Effector CD8-positive, alpha-beta T cell (primary cell): ENCODE measurements around the gene SORL1.

Experiments
- DNase-seq: peaks from one replicate; lab custom pipeline; 2025; lab: John Stamatoyannopoulos, UW

Gene SORL1

GRCh38 chr11:121587182-121587581, 135.1 kb downstream of the SORL1 start:
- no peak for DNase-seq

GRCh38 chr11:121588747-121589146, 136.6 kb downstream of the SORL1 start:
- no peak for DNase-seq

GRCh38 chr11:121589946-121590537, 137.9 kb downstream of the SORL1 start:
- no peak for DNase-seq

DNA sequence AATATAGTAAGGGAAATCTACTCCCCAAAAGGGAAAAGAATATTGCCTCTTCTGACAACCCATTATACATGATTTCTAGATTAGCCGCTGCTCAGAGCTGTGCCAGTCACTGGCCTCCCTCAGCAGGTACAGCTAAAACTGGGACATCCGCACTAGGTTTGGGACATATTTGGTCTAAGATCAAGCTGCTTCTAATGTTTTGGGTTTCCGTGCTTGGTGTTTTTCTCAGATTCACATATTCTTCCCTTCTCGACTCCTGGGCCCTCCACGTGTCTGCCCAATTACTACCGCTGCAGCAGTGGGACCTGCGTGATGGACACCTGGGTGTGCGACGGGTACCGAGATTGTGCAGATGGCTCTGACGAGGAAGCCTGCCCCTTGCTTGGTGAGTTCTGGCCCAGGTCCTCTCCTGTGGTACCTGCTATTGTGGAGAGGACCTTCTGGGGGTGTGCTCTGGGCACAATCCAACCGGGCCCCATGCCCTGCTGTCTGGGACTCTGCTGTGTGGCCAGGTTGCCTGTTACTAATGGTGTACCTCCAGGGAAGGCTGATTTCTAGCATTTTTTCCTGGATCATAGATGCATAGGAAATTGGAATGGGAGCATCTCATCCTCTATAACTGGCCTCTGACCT, 138.8 kb downstream of the SORL1 start:
- no peak for DNase-seq

GRCh38 chr11:121591405-121592033, 139.4 kb downstream of the SORL1 start:
- peak; percentile 51 for DNase-seq

DNA sequence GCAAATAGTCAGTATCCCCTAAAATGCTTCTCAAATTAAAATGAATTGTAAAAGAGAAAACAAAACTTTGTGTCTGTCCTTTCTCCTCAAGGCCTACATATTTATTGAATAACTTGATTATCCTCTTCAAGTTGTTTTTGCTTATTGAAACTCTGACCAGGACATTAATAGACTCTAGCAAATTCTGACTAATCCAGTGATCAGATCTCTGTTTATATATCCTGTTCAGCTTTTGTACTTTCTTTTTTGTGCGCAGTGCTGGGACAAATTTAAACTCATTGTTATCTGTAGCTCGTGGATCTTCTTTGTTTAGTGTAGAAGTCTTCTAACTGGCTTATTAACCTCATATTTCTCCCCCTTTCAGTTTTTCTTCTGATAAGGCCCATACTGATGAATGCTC, 140.6 kb downstream of the SORL1 start:
- DNase-seq, result no peak

DNA sequence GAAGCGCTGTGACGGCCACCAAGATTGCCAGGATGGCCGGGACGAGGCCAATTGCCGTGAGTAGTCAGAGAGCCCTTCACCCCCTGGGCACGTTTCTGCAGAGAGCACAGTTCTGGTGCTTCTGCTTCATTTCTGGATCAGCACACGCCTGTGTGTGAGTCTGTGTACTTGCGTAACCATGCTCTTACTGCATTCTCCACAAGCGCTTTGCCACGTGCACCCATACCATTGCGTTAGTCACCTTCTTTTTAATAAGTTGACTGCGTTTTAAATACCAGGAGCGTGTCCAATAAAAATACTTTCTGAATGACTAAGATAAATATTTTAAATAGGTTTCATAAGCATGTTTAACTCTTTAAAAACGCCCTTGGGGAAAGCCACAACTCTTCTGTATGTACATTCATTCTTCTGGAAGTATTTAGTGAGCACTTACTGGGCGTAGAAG, 143.6 kb downstream of the SORL1 start:
- no peak for DNase-seq

- DNase-seq, result no peak
Measured at GRCh38 chr11:121596195-121597155, 144.4 kb downstream of the SORL1 start.

DNA sequence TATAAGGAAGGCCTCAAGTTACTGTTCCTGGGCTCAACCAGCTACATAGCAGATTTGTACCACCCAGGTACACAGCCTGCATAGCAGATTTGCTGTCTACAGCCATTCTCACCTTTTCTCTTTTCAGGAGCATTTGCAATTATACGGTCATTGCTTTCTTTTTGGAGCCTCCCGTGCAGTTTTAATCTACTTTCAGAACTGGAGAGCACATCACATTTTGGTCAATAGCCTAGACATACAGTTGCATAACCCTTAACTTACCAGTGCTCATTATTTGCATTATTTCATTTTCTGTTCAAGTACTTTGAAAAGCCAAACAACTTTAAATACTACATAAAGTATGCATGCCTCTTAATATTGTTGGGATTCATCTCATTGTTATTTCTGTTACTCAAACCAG, 151.2 kb downstream of the SORL1 start:
- no peak for DNase-seq

DNA sequence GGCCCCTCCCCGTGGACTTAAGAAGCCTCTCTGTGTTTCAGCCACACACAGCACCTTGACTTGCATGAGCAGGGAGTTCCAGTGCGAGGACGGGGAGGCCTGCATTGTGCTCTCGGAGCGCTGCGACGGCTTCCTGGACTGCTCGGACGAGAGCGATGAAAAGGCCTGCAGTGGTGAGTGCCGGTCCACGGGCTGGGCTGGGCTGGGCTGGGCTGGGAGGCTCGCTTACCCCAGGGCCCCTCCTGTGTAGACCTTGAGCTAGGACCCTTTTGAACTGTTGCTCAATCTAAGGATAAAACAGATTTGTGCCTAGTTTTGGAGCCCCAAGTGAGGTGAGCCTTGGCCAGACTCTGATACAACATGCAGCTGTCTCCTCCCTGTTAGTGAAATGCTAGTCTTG, 152.0 kb downstream of the SORL1 start:
- DNase-seq, result no peak

GRCh38 chr11:121606354-121606753, 154.2 kb downstream of the SORL1 start:
- no peak for DNase-seq

GRCh38 chr11:121607341-121607740, 155.2 kb downstream of the SORL1 start:
- no peak for DNase-seq

DNA sequence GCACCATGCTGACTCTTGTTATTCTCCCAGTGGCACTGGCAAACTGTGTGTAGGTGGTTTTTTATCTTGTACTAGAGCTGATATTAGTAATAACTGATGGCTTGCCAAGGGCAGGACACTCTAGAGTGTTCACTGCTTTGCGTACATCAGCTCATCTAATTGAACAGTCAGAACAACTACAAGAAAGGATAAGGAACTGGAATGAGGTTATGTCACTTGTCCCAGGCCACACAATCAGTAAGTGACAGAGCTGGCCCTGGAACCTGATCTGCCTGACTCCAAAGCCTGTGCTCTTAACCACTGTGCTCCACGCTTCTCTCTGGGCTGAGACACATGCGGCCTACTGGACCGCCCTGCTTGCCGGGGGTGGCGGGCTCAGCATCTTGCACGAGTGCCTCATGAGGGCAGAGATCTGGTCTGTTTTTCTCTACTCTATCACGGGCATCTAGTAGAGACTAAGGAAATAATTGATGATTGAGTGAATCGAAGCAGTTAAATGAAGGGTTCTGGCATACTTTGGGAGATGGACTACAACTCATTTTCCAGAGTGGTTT, 156.5 kb downstream of the SORL1 start:
- no peak for DNase-seq

GRCh38 chr11:121610706-121611105, 158.6 kb downstream of the SORL1 start:
- DNase-seq, result no peak

- DNase-seq, result no peak
Measured at GRCh38 chr11:121611242-121611641, 159.1 kb downstream of the SORL1 start.

DNA sequence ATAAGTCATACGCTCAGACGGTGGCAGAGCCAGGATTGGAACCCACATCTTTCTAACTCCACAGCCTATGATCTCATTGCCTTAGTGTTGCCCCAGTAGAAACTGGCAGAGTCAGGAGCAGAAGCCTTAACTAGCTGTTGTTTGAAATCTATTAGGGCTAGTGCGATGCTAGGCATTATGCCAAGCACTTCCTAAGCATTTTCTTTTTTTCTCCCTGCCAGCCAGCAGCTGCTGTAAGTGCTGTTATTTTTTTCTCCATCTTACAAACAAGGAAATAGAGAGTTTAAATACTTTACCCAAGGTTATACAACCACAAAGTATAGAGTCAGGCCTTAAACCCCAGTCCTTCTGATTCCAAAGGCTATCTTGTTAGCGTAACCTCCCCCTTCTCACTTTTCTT, 161.6 kb downstream of the SORL1 start:
- no peak for DNase-seq

GRCh38 chr11:121614636-121615240, 162.6 kb downstream of the SORL1 start:
- no peak for DNase-seq

- DNase-seq, result no peak
Measured at GRCh38 chr11:121615501-121615900, 163.4 kb downstream of the SORL1 start.

DNA sequence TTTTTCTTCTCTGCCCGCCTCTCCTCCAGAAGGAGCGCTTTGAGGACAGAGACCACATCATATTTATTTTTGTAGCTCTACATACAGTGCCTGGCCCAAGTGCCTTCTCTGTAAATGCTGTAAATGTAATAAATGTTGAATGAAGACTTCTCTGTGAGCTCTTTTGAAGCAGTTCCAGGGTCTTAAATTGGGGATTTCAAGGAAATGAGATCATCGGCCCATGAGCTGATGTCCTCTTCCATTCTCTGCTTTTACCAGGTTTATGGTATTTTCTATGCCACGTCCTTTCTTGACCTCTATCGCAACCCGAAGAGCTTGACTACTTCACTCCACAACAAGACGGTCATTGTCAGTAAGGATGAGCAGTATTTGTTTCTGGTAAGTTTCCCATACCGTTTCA, 166.4 kb downstream of the SORL1 start:
- DNase-seq, result no peak

- no peak for DNase-seq
Measured at GRCh38 chr11:121625777-121626506, 173.8 kb downstream of the SORL1 start.

DNA sequence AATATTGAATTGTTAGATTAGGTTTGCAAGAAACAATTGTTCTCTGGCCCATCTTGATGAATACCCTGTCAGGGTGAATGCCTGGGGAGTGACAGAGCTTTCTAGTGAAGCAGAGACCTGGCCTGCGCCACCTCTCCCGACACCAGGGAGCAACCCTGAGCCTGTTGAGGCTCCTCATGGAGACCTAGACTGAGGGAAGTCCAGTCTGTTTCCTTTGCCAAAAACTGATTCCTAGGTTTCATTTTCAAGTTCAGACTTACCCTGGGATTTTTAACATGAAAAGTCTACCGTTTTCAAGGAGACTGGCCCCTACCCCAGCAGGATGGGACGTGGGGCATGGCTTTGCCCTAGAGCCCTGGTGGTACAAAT, 174.4 kb downstream of the SORL1 start:
- no peak for DNase-seq
